ENCODE data around the gene PODXL.

PODXL gene

DNA sequence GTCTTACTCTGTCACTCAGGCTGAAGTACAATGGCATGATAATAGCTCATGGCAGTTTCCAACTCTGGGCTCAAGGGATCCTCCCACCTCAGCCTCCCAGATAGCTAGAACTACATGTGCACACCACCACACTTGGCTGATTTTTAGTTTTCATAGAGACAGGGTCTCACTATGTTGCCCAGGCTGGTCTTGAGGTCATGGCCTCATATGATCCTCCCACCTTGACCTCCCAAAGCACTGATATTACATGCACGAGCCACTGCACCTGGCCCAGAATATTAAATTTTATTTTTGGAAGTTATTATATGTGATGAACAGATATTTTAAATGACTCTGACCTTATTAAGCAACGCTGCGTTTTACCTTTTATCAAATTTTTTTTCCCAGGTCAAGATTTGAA lies 94.4 kb downstream of the PODXL start:
- CTCF ChIA-PET = interaction anchor here (0.5 kb wide), 1 partner anchor 523 kb away, joined by 3 read pairs; no protein-coding TSS in a partner anchor
- TF ChIP-seq ZNF529 (tag by site-specific recombination; IDR thresholded peaks at IDR 0.05; ENCODE audit: insufficient replicate concordance) = no peak
- Histone ChIP-seq H3K27ac (ENCODE audit: extremely low read depth, low read depth, low read length) (no peak overlapping the region), H3K4me1 (ENCODE audit: control insufficient read depth, insufficient read depth, low read length) (no peaks in the 10 kb centered on the region), H3K36me3 (ENCODE audit: control insufficient read depth in 2 of 2, insufficient read depth in 1 of 2, low read length in 2 of 2) (peaks cover 20 to 22% of the 10 kb centered on the region in 2 experiments), H3K4me3 (ENCODE audit: low read depth, low read length) (no peak overlapping the region), H3K9me3 (ENCODE audit: control insufficient read depth, insufficient read depth, low read depth, low read length) (no peaks in the 10 kb centered on the region)
- POLR2A ChIA-PET = no interaction called here

DNA sequence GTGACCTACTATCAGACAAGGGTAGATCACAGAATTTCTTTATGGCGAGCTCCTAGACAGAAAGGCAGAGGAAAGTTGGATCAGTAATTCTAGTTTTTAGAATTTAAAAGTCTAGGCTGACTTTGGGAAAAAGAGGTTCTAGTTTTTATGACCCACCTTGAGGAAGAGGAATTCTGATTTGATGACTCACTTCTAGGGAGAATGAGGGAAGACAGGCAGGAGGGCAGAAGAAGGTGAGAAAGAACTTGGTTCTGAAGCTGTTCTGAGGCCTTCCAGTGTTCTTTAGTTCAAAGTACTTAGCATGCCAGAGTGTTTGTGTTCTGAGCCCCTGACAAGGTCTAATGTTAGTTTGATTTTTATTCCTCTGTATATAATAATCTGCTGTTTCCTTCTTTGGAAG lies 97.2 kb downstream of the PODXL start:
- TF ChIP-seq SCRT1 (tag by site-specific recombination; IDR thresholded peaks at IDR 0.05; ENCODE audit: borderline replicate concordance) (no peak), ZFP3 (tag by site-specific recombination; IDR thresholded peaks at IDR 0.05; ENCODE audit: low read depth) (no peak), ZBTB7A (tag by site-specific recombination; IDR thresholded peaks at IDR 0.05; ENCODE audit: low read depth) (no peak), YY2 (tag by site-specific recombination; IDR thresholded peaks at IDR 0.05) (no peak), ZNF544 (tag by site-specific recombination; IDR thresholded peaks at IDR 0.05) (no peak), EGR2 (tag by site-specific recombination; IDR thresholded peaks at IDR 0.05; ENCODE audit: low read depth) (no peak), MZF1 (tag by site-specific recombination; IDR thresholded peaks at IDR 0.05; ENCODE audit: borderline replicate concordance) (no peak), SP2 (tag by site-specific recombination; IDR thresholded peaks at IDR 0.05) (no peak), ZEB2 (tag by site-specific recombination; IDR thresholded peaks at IDR 0.05) (no peak), ZNF629 (tag by site-specific recombination; IDR thresholded peaks at IDR 0.05) (no peak), GLIS2 (tag by site-specific recombination; IDR thresholded peaks at IDR 0.05) (no peak), MEIS1 (CRISPR knock-in tag; IDR thresholded peaks at IDR 0.05; ENCODE audit: borderline replicate concordance) (no peak), ZNF596 (tag by site-specific recombination; IDR thresholded peaks at IDR 0.05) (no peak), ZBTB17 (tag by site-specific recombination; IDR thresholded peaks at IDR 0.05) (no peak), ZSCAN30 (tag by site-specific recombination; IDR thresholded peaks at IDR 0.05) (no peak)
- TF ChIP-seq, protein P1, sequence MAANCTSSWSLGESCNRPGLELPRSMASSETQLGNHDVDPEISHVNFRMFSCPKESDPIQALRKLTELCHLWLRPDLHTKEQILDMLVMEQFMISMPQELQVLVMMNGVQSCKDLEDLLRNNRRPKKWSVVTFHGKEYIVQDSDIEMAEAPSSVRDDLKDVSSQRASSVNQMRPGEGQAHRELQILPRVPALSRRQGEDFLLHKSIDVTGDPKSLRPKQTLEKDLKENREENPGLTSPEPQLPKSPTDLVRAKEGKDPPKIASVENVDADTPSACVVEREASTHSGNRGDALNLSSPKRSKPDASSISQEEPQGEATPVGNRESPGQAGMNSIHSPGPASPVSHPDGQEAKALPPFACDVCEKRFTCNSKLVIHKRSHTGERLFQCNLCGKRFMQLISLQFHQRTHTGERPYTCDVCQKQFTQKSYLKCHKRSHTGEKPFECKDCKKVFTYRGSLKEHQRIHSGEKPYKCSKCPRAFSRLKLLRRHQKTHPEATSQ (tag by site-specific recombination; IDR thresholded peaks at IDR 0.05) = no peak
- TF ChIP-seq, protein P2, sequence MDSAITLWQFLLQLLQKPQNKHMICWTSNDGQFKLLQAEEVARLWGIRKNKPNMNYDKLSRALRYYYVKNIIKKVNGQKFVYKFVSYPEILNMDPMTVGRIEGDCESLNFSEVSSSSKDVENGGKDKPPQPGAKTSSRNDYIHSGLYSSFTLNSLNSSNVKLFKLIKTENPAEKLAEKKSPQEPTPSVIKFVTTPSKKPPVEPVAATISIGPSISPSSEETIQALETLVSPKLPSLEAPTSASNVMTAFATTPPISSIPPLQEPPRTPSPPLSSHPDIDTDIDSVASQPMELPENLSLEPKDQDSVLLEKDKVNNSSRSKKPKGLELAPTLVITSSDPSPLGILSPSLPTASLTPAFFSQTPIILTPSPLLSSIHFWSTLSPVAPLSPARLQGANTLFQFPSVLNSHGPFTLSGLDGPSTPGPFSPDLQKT (IDR thresholded peaks at IDR 0.05; ENCODE audit: borderline replicate concordance, low read depth, low read length) = no peak
- TF ChIP-seq, protein P3, sequence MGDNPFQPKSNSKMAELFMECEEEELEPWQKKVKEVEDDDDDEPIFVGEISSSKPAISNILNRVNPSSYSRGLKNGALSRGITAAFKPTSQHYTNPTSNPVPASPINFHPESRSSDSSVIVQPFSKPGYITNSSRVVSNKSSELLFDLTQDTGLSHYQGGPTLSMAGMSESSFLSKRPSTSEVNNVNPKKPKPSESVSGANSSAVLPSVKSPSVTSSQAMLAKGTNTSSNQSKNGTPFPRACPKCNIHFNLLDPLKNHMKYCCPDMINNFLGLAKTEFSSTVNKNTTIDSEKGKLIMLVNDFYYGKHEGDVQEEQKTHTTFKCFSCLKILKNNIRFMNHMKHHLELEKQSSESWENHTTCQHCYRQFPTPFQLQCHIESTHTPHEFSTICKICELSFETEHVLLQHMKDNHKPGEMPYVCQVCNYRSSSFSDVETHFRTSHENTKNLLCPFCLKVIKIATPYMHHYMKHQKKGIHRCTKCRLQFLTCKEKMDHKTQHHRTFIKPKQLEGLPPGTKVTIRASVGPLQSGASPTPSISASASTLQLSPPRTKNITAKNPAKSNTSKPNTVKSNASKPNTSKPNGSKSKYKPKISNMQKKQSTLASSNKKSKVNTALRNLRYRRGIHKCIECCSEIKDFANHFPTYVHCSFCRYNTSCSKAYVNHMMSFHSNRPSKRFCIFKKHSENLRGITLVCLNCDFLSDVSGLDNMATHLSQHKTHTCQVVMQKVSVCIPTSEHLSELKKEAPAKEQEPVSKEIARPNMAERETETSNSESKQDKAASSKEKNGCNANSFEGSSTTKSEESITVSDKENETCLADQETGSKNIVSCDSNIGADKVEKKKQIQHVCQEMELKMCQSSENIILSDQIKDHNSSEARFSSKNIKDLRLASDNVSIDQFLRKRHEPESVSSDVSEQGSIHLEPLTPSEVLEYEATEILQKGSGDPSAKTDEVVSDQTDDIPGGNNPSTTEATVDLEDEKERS (tag by site-specific recombination; IDR thresholded peaks at IDR 0.05) = no peak
- TF ChIP-seq, protein P4, sequence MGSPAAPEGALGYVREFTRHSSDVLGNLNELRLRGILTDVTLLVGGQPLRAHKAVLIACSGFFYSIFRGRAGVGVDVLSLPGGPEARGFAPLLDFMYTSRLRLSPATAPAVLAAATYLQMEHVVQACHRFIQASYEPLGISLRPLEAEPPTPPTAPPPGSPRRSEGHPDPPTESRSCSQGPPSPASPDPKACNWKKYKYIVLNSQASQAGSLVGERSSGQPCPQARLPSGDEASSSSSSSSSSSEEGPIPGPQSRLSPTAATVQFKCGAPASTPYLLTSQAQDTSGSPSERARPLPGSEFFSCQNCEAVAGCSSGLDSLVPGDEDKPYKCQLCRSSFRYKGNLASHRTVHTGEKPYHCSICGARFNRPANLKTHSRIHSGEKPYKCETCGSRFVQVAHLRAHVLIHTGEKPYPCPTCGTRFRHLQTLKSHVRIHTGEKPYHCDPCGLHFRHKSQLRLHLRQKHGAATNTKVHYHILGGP (tag by site-specific recombination; IDR thresholded peaks at IDR 0.05) = no peak
- POLR2A ChIA-PET = no interaction called here
- H3K27ac ChIP-seq (ENCODE audit: extremely low read depth, low read depth, low read length) = no peak overlapping the region
- H3K9me3 ChIP-seq (ENCODE audit: control insufficient read depth, insufficient read depth, low read depth, low read length) = no peaks in the 10 kb centered on the region
- no peak overlapping the region for H3K4me3 ChIP-seq (ENCODE audit: low read depth, low read length)
- no peaks in the 10 kb centered on the region for H3K4me1 ChIP-seq (ENCODE audit: control insufficient read depth, insufficient read depth, low read length)
- CTCF ChIA-PET = interaction anchor here (1.0 kb wide), 1 partner anchor 36 kb away, joined by 3 read pairs; no protein-coding TSS in a partner anchor
- H3K36me3 ChIP-seq (ENCODE audit: control insufficient read depth in 2 of 2, insufficient read depth in 1 of 2, low read length in 2 of 2) = peaks cover 0 to 10% of the 10 kb centered on the region in 2 experiments; a peak in 2 of 3 replicates
